Measurements from ENCODE around the gene RAB11FIP3. TPM values are rescaled to one million over a fixed set of nuclear protein-coding genes. Genes with fewer than 3 reads are reported as not detected.

The RAB11FIP3 gene
- total and polyA plus RNA-seq, 9 of the 15 experiments (the other 6 are each of a cell fraction or from before 2014, with no cell fraction given), result 0.46 to 13.1 (median 4.3) TPM

GRCh38 chr16:491220-491919 lies 65.9 kb downstream of the RAB11FIP3 start:
- ATAC-seq, result peak; percentile 83
- no peak overlapping the region for H3K4me2 ChIP-seq (ENCODE audit: insufficient read depth, low read length)
- in situ Hi-C loops (cut with MboI), result no loop called here
- no peaks in the 10 kb centered on the region for H3K9me1 ChIP-seq (ENCODE audit: control insufficient read depth, insufficient read depth, low read length)
- no TSS peak for BruUV-seq (replicated peaks)
- H4K20me1 ChIP-seq (replicated peaks; ENCODE audit: control insufficient read depth, insufficient read depth, low read length), result no peaks in the 10 kb centered on the region
- peak in 3 of 4 experiments; percentile 45 to 57 (median 52) for DNase-seq (ENCODE audit: extremely low read depth in 1 of 4, low spot score in 3 of 4)
- CTCF ChIA-PET (ENCODE audit: low intra/inter-chr PET ratio), result no interaction called here
- no peak overlapping the region for H3K4me3 ChIP-seq
- H3K9ac ChIP-seq (ENCODE audit: insufficient read depth in 1 of 2, low read depth in 2 of 2, low read length in 2 of 2), result peak overlapping the region in 1 of 2 experiments; percentile 60; a peak in 2 of 4 replicates
- intact Hi-C loops (cut with micrococcal nuclease), result no loop called here
- H3K36me3 ChIP-seq (ENCODE audit: control insufficient read depth, insufficient read depth, low read length), result peaks cover 2% of the 10 kb centered on the region; the same call in 1 of the 3 replicates
- no peaks in the 10 kb centered on the region for H3K79me2 ChIP-seq (ENCODE audit: control insufficient read depth, insufficient read depth, low read length)
- TF ChIP-seq E2F6 (IDR thresholded peaks at IDR 0.05; ENCODE audit: borderline replicate concordance in 1 of 2, extremely low read depth in 1 of 2, insufficient read depth in 1 of 2, insufficient read length in 1 of 2, low read depth in 1 of 2, low read length in 1 of 2, poor library complexity in 1 of 2, severe bottlenecking in 1 of 2) (peak in 1 of 2 experiments; percentile 24), NRF1 (conservative IDR thresholded peaks at IDR 0.05 in 1 of 2, IDR thresholded peaks at IDR 0.05 in 1 of 2) (peak; percentile 45 to 58; a peak in 3 of 4 replicates), MAX (CRISPR knock-in tag; IDR thresholded peaks at IDR 0.05) (peak; percentile 49), SPI1 (IDR thresholded peaks at IDR 0.05; ENCODE audit: borderline replicate concordance, low read depth, low read length) (peak; percentile 75), SOX6 (IDR thresholded peaks at IDR 0.05) (no peak), NR1H2 (CRISPR knock-in tag; IDR thresholded peaks at IDR 0.05) (no peak), RNF2 (IDR thresholded peaks at IDR 0.05) (no peak), CGGBP1 (CRISPR knock-in tag; IDR thresholded peaks at IDR 0.05) (no peak)
- H3K27me3 ChIP-seq (ENCODE audit: control insufficient read depth in 2 of 2, insufficient read depth in 2 of 2, low read length in 2 of 2), result no peaks in the 10 kb centered on the region
- H3K9me3 ChIP-seq (replicated peaks; ENCODE audit: control insufficient read depth, insufficient read depth, low read depth, low read length), result no peaks in the 10 kb centered on the region
- WGBS (ENCODE audit: insufficient coverage, low coverage, missing lambda C conversion rate), result 54% methylated on average over 18 of the region's 19 CpGs
- H3K4me1 ChIP-seq (replicated peaks in 1 of 2; ENCODE audit: control insufficient read depth in 2 of 2, insufficient read depth in 2 of 2, low read length in 2 of 2), result peaks cover 0 to 34% of the 10 kb centered on the region in 2 experiments; a peak in 3 of 5 replicates
- no peak overlapping the region for H2AFZ ChIP-seq (ENCODE audit: low read depth, low read length)
- no peak overlapping the region for H3K27ac ChIP-seq (ENCODE audit: extremely low read depth, low read depth, low read length)
- no peak for FAIRE-seq
- POLR2A ChIA-PET, result interaction anchor here (0.6 kb wide), 1 partner anchor 9 kb away, joined by 3 read pairs; no protein-coding TSS in a partner anchor

Data from K562 (cell line).